AG04450 (cell line): Measurements from ENCODE around the gene GNPTG. TPM values are rescaled to one million over a fixed set of nuclear protein-coding genes. Genes with fewer than 3 reads are reported as not detected.

Experiments used
- CTCF ChIA-PET: fragments of 300-600, 350-600 bp; formaldehyde crosslinking; extraction: SDS; loops from one replicate; lab custom pipeline; 2022; ENCODE audit warnings: antibody characterized with exemption, inconsistent platforms; lab: Charles Lee
- POLR2A ChIA-PET: fragments of 350-600 bp; formaldehyde crosslinking; extraction: SDS; loops from one replicate; lab custom pipeline; 2021; ENCODE audit warnings: antibody characterized with exemption, inconsistent platforms; lab: Yijun Ruan, JAX
- DNase-seq: peaks from one replicate; pipeline ENCODE4 v3.0.0-alpha.2; 2011; ENCODE audit warnings: low read depth, low spot score
- H3K27ac ChIP-seq: one replicate; pipeline ENCODE4 v1.5.1; 2012; ENCODE audit warnings: low read depth, low read length, control low read depth
- H3K27me3 ChIP-seq: one replicate; pipeline ENCODE4 v1.6.0; 2012; ENCODE audit warnings: low read length; ENCODE audit not compliant: control insufficient read depth, insufficient read depth
- H3K4me3 ChIP-seq: 2 replicates; pipeline ENCODE4 v1.5.1; 2011; ENCODE audit warnings: mild to moderate bottlenecking, low read depth, low read length, control low read depth
- H3K9me3 ChIP-seq: 2 replicates; pipeline ENCODE4 v1.5.1; 2012; ENCODE audit warnings: low read length; ENCODE audit not compliant: control insufficient read depth, insufficient read depth
- CTCF ChIP-seq: IDR thresholded peaks from 2 replicates; pipeline ENCODE4 v1.5.1; 2011; ENCODE audit warnings: low read depth, low read length, control low read depth, inconsistent platforms
- polyA plus RNA-seq: library from polyadenylated mRNA; depleted of rRNA; stranded (reverse); fragments of >200 nt; gene quantifications from 2 replicates; pipeline ENCODE4 v1.2.3, GENCODE V29; 2011

The GNPTG gene
- polyA plus RNA-seq, 1 experiment, result 40.5 TPM

DNA sequence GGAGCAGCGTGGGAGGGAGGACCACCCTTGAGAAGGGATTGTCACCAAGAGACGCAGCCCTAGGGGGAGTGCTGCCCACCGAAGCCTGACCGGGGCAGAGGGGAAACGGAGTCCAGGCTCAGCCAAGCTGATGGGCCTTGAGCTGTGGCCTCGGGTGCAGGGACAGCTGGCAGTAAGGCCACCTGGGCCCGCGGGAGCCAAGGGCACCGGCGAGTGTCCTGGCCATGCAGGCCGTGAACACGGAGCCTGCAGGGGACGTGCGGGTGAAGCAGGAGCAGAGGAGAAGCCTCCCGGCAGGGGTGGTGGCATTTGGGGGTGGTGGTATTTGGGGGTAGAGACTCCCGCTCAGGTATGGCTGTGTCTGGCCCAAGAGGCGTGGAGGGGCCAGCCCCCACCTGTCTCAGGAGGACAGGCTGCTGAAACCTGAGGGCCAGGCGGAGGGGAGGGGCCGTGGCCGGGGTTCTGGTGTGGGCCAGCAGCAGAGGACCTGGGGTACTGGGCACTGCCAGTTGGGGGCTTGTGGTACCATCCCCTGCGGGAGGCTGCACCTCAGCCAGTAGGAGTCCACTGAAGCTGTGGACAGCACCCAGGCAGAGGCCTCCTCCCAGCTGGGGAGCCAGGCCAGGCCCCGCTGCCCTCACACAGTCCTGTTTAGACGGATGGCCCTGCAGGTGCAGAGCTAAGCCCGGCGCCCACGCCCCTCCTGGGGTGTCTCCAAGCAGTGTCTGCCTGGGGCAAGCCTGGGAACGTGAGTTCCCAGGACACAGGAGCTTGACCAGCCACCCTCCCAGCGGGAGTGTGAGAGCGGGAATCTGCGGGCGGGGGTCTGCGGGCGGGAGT lies 4.5 kb downstream of the GNPTG start:
- DNase-seq, result no peak
- peaks cover 3% of the 10 kb centered on the region; the same call in 1 of the 2 replicates for H3K9me3 ChIP-seq
- no peak for TF ChIP-seq CTCF
- H3K27me3 ChIP-seq, result no peaks in the 10 kb centered on the region
- CTCF ChIA-PET, result no interaction called here
- no peak overlapping the region for H3K4me3 ChIP-seq
- H3K27ac ChIP-seq, result no peak overlapping the region
- POLR2A ChIA-PET, result no interaction called here

DNA sequence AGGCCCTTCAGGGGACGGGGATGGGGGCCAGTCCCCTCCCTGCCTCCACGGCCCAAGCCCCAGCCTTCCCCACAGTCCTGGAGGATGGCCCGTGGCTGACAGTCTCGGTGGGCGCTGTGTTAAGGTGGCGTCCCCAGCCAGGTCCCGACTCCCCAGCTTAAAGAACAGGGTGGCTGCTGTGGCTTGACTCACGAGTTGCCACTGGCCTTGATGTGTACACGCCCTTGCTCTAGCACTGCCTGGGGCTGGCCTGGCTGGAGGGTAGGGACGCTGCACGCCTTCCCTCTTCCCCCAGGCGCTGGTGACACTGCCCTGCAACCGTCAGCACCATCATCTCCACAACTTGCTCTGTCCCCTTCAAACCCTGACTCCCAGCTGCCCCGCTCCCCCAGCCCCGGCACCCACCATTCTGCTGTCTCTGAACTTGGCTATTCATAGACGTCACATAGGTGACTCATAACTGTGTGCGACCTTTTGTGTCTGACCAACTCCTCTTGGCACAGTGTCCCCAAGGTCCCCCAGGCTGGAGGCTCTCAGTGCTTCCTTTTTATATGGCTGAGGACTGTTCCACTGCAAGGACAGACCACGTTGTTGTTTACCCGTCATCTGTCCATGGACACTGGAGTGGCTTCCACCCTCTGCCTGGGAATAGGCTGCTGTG lies 6.3 kb downstream of the GNPTG start:
- Histone ChIP-seq H3K27ac (no peak overlapping the region), H3K9me3 (no peaks in the 10 kb centered on the region; the same call in 1 of the 2 replicates), H3K27me3 (no peaks in the 10 kb centered on the region), H3K4me3 (no peak overlapping the region)
- POLR2A ChIA-PET, result no interaction called here
- CTCF ChIA-PET, result no interaction called here
- DNase-seq, result no peak
- TF ChIP-seq CTCF, result no peak

- no peaks in the 10 kb centered on the region for H3K9me3 ChIP-seq
- no peak for DNase-seq
- ChIA-PET POLR2A (no interaction called here), CTCF (interaction anchor here (1.4 kb wide), 1 partner anchor 18 kb away, joined by 10 read pairs; no protein-coding TSS in a partner anchor)
- no peaks in the 10 kb centered on the region for H3K27me3 ChIP-seq
- no peak for TF ChIP-seq CTCF
- H3K4me3 ChIP-seq, result no peak overlapping the region
- H3K27ac ChIP-seq, result no peak overlapping the region
Measured at GRCh38 chr16:1361685-1362360, 10.1 kb downstream of the GNPTG start.

DNA sequence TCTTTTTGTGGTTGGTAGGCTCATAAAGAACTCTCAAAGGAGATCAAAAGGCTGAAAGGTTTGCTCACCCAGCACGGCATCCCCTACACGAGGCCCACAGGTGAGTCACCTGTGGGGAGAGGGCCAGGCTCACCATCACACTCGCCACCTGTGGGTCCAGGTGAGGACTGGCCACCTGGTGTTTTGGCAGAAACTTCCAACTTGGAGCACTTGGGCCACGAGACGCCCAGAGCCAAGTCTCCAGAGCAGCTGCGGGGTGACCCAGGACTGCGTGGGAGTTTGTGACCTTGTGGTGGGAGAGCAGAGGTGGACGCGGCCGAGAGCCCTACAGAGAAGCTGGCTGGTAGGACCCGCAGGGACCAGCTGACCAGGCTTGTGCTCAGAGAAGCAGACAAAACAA lies 11.1 kb downstream of the GNPTG start:
- TF ChIP-seq CTCF, result no peak
- POLR2A ChIA-PET, result no interaction called here
- CTCF ChIA-PET, result interaction anchor here (0.5 to 1.4 kb wide), 4 partner anchors 9 to 1123 kb away, joined by 3 to 10 read pairs (median 4); no protein-coding TSS in a partner anchor

More for the DNA sequence above, 11.1 kb downstream of the GNPTG start:
- Histone ChIP-seq H3K4me3 (no peak overlapping the region), H3K27me3 (no peaks in the 10 kb centered on the region), H3K9me3 (no peaks in the 10 kb centered on the region), H3K27ac (no peak overlapping the region)
- no peak for DNase-seq
